Measurements from ENCODE around the gene USP24.

DNA sequence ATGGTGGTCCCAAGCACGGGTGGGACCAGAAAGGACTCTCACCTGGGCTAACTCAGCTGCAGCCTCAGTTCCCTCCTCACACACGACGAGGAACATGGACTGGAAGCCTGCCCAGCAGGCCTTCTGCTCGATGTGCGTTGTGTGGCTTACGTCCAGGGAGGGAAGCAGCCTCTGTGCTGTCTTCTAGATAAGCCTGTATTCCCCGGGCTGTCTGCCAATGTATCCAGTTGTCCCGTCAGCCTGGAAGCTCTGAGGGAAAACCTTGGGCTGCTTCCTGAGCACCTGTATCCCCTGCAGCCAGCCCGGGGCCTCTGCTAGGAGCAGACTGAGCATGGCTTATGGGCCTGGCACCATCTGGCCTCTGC lies 165.3 kb downstream of the USP24 start:
- TF ChIP-seq, protein P1, sequence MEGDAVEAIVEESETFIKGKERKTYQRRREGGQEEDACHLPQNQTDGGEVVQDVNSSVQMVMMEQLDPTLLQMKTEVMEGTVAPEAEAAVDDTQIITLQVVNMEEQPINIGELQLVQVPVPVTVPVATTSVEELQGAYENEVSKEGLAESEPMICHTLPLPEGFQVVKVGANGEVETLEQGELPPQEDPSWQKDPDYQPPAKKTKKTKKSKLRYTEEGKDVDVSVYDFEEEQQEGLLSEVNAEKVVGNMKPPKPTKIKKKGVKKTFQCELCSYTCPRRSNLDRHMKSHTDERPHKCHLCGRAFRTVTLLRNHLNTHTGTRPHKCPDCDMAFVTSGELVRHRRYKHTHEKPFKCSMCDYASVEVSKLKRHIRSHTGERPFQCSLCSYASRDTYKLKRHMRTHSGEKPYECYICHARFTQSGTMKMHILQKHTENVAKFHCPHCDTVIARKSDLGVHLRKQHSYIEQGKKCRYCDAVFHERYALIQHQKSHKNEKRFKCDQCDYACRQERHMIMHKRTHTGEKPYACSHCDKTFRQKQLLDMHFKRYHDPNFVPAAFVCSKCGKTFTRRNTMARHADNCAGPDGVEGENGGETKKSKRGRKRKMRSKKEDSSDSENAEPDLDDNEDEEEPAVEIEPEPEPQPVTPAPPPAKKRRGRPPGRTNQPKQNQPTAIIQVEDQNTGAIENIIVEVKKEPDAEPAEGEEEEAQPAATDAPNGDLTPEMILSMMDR (conservative IDR thresholded peaks at IDR 0.05; ENCODE audit: low read depth, low read length), result no peak
- TF ChIP-seq EZH2 (IDR thresholded peaks at IDR 0.05; ENCODE audit: borderline replicate concordance, low read depth, low read length, poor library complexity, severe bottlenecking), result no peak
